Measurements from ENCODE around the gene DIP2B.

DNA sequence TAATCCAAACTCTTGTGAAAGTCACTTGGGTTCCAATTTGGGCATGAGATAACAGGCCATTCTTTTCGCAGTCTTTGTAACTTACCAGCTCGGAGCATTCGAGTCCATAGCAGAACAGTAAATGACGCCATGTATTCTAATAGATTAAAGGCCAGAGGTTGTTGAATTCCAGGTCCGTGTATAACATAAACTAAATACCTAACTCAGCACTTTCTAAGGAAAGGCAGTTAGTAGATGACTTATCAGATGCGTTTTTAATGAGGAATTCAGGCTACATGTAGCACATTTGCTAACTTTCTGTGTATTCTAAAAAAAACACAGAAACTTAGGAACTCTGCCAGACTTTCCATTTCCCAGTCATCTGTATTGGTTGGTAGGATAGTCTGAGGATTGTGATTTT lies 206.3 kb downstream of the DIP2B start:
- TF ChIP-seq, protein P1, sequence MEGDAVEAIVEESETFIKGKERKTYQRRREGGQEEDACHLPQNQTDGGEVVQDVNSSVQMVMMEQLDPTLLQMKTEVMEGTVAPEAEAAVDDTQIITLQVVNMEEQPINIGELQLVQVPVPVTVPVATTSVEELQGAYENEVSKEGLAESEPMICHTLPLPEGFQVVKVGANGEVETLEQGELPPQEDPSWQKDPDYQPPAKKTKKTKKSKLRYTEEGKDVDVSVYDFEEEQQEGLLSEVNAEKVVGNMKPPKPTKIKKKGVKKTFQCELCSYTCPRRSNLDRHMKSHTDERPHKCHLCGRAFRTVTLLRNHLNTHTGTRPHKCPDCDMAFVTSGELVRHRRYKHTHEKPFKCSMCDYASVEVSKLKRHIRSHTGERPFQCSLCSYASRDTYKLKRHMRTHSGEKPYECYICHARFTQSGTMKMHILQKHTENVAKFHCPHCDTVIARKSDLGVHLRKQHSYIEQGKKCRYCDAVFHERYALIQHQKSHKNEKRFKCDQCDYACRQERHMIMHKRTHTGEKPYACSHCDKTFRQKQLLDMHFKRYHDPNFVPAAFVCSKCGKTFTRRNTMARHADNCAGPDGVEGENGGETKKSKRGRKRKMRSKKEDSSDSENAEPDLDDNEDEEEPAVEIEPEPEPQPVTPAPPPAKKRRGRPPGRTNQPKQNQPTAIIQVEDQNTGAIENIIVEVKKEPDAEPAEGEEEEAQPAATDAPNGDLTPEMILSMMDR (IDR thresholded peaks at IDR 0.05), result no peak
- no peak for TF ChIP-seq POLR2A (IDR thresholded peaks at IDR 0.05)

All from adrenal gland (tissue), 5 donors.